Measurements from ENCODE around the gene PTP4A1.

GRCh38 chr6:63558278-63558677, 14.0 kb upstream of the PTP4A1 start:
- TF ChIP-seq POLR2A (IDR thresholded peaks at IDR 0.05) (no peak), CTCF (IDR thresholded peaks at IDR 0.05) (no peak)

All from body of pancreas (tissue), 4 donors.